SK-N-SH treated with all-trans-retinoic acid at 6 μM for 48 hours (cell line): ENCODE measurements around the gene GALNT17.

Source experiments
- ARNTL ChIP-seq: fragments of 450-650 bp; formaldehyde crosslinking; IDR thresholded peaks from 2 replicates; pipeline ENCODE4 v1.5.0; 2020; ENCODE audit warnings: low read depth, mild to moderate bottlenecking, moderate library complexity, borderline replicate concordance
- CSDC2 ChIP-seq: fragments of 250-450 bp; sonication (Bioruptor Pico); IDR thresholded peaks from 2 replicates; pipeline ENCODE4 v1.5.0; 2020; ENCODE audit warnings: mild to moderate bottlenecking, moderate library complexity
- PPARA ChIP-seq: fragments of 250-450 bp; sonication (Bioruptor Pico); IDR thresholded peaks from 2 replicates; pipeline ENCODE4 v1.5.0; 2020; ENCODE audit warnings: mild to moderate bottlenecking, borderline replicate concordance
- RARB ChIP-seq: fragments of 250-450 bp; sonication (Bioruptor Pico); IDR thresholded peaks from 2 replicates; pipeline ENCODE4 v1.8.0; 2021; ENCODE audit warnings: mild to moderate bottlenecking, moderate library complexity
- TOX ChIP-seq: fragments of 250-450 bp; sonication (Bioruptor Pico); IDR thresholded peaks from 2 replicates; pipeline ENCODE4 v1.8.0; 2021; ENCODE audit warnings: mild to moderate bottlenecking, moderate library complexity, borderline replicate concordance
- ZC3H10 ChIP-seq: fragments of 250-450 bp; sonication (Bioruptor Pico); IDR thresholded peaks from 2 replicates; pipeline ENCODE4 v1.5.1; 2021; ENCODE audit warnings: mild to moderate bottlenecking, moderate library complexity
- ZFP3 ChIP-seq: fragments of 250-450 bp; sonication (Bioruptor Pico); IDR thresholded peaks from 2 replicates; pipeline ENCODE4 v1.5.0; 2020; ENCODE audit warnings: mild to moderate bottlenecking, moderate library complexity
- ZFP30 ChIP-seq: fragments of 450-650 bp; formaldehyde crosslinking; IDR thresholded peaks from 2 replicates; pipeline ENCODE4 v1.5.0; 2022; ENCODE audit warnings: mild to moderate bottlenecking, moderate library complexity
- ZNF565 ChIP-seq: fragments of 450-650 bp; formaldehyde crosslinking; conservative IDR thresholded peaks from 2 replicates; pipeline ENCODE4 v1.5.0; 2020; ENCODE audit warnings: low read depth, mild to moderate bottlenecking, moderate library complexity
- ZNF70 ChIP-seq: fragments of 450-650 bp; formaldehyde crosslinking; IDR thresholded peaks from 2 replicates; pipeline ENCODE4 v1.5.0; 2020; ENCODE audit warnings: mild to moderate bottlenecking, moderate library complexity
- TF ChIP-seq, protein P1 (sequence below): fragments of 250-450 bp; sonication (Bioruptor Pico); IDR thresholded peaks from 2 replicates; pipeline ENCODE4 v1.8.0; 2020; ENCODE audit warnings: mild to moderate bottlenecking, moderate library complexity, borderline replicate concordance
- TF ChIP-seq, protein P2 (sequence below): fragments of 250-450 bp; sonication (Bioruptor Pico); IDR thresholded peaks from 2 replicates; pipeline ENCODE4 v1.5.0; 2020; ENCODE audit warnings: mild to moderate bottlenecking, moderate library complexity
- TF ChIP-seq, protein P3 (sequence below): fragments of 250-450 bp; sonication (Bioruptor Pico); IDR thresholded peaks from 2 replicates; pipeline ENCODE4 v1.5.1; 2020; ENCODE audit warnings: low read depth, mild to moderate bottlenecking, moderate library complexity

DNA sequence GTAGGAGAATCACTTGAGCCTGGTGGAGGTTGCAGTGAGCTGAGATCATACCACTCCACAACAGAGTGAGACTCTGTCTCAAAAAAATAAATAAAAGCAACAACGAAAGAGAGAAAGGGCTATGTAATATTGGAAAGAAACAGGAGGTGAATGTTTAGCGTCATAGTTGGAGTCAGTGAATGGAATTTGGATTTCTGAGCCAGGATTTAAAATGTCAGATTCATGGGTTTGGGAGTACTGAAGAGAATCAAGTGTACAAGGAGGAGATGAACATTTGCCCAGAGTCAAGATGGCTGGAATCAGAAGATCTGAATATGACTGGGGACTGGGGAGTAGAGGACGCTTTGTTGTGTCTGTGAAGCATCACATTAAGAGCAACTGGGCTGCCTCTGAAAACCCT is 366.4 kb downstream of the GALNT17 start:
- TF ChIP-seq ZFP30 (CRISPR knock-in tag) (no peak), ZC3H10 (CRISPR knock-in tag) (no peak), ZFP3 (CRISPR knock-in tag) (no peak), ZNF565 (CRISPR knock-in tag) (no peak), ARNTL (CRISPR knock-in tag) (no peak), ZNF70 (no peak), PPARA (CRISPR knock-in tag) (no peak), TOX (no peak), RARB (no peak), CSDC2 (CRISPR knock-in tag) (no peak)
- TF ChIP-seq, protein P1, sequence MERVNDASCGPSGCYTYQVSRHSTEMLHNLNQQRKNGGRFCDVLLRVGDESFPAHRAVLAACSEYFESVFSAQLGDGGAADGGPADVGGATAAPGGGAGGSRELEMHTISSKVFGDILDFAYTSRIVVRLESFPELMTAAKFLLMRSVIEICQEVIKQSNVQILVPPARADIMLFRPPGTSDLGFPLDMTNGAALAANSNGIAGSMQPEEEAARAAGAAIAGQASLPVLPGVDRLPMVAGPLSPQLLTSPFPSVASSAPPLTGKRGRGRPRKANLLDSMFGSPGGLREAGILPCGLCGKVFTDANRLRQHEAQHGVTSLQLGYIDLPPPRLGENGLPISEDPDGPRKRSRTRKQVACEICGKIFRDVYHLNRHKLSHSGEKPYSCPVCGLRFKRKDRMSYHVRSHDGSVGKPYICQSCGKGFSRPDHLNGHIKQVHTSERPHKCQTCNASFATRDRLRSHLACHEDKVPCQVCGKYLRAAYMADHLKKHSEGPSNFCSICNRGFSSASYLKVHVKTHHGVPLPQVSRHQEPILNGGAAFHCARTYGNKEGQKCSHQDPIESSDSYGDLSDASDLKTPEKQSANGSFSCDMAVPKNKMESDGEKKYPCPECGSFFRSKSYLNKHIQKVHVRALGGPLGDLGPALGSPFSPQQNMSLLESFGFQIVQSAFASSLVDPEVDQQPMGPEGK (CRISPR knock-in tag) = no peak
- TF ChIP-seq, protein P2, sequence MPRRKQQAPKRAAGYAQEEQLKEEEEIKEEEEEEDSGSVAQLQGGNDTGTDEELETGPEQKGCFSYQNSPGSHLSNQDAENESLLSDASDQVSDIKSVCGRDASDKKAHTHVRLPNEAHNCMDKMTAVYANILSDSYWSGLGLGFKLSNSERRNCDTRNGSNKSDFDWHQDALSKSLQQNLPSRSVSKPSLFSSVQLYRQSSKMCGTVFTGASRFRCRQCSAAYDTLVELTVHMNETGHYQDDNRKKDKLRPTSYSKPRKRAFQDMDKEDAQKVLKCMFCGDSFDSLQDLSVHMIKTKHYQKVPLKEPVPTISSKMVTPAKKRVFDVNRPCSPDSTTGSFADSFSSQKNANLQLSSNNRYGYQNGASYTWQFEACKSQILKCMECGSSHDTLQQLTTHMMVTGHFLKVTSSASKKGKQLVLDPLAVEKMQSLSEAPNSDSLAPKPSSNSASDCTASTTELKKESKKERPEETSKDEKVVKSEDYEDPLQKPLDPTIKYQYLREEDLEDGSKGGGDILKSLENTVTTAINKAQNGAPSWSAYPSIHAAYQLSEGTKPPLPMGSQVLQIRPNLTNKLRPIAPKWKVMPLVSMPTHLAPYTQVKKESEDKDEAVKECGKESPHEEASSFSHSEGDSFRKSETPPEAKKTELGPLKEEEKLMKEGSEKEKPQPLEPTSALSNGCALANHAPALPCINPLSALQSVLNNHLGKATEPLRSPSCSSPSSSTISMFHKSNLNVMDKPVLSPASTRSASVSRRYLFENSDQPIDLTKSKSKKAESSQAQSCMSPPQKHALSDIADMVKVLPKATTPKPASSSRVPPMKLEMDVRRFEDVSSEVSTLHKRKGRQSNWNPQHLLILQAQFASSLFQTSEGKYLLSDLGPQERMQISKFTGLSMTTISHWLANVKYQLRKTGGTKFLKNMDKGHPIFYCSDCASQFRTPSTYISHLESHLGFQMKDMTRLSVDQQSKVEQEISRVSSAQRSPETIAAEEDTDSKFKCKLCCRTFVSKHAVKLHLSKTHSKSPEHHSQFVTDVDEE (CRISPR knock-in tag) = no peak
- TF ChIP-seq, protein P3, sequence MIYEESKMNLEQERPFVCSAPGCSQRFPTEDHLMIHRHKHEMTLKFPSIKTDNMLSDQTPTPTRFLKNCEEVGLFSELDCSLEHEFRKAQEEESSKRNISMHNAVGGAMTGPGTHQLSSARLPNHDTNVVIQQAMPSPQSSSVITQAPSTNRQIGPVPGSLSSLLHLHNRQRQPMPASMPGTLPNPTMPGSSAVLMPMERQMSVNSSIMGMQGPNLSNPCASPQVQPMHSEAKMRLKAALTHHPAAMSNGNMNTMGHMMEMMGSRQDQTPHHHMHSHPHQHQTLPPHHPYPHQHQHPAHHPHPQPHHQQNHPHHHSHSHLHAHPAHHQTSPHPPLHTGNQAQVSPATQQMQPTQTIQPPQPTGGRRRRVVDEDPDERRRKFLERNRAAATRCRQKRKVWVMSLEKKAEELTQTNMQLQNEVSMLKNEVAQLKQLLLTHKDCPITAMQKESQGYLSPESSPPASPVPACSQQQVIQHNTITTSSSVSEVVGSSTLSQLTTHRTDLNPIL (CRISPR knock-in tag) = no peak
